Measurements from ENCODE around the gene LRRC72. TPM values are rescaled to one million over a fixed set of nuclear protein-coding genes. Genes with fewer than 3 reads are reported as not detected.

LRRC72 gene
- total RNA-seq, 3 donors from 2014 or later = not detected

GRCh38 chr7:16627236-16627635, 100.6 kb downstream of the LRRC72 start:
- Histone ChIP-seq H3K36me3 (ENCODE audit: low read depth) (peaks cover 9% of the 10 kb centered on the region), H3K4me1 (ENCODE audit: low read depth) (no peaks in the 10 kb centered on the region), H3K4me3 (no peak overlapping the region), H3K9me3 (no peaks in the 10 kb centered on the region)
- no peak for TF ChIP-seq CTCF (IDR thresholded peaks at IDR 0.05)
- intact Hi-C loops (cut with DNase I, micrococcal nuclease) = no loop called here
- ATAC-seq (no peak), DNase-seq (no peak)

DNA sequence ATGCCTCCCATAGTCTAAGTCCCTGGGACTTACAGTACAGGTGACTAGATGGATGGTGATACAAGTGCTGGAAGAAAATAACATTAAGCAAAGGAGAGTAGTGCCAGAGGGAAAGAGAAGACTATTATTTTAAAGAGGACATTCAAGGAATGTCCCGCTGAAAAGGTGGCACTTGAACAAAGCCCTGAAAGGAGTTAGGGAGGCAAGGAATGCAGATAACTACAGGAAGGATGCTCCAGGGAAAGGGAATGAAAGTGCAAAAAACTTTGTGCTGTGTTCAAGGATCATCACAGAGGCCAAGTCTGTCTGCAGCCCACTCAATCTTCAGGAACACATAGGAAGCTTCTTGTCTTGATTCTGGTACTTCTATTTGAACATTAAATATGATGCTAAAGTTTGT, 104.0 kb downstream of the LRRC72 start:
- Histone ChIP-seq H3K9me3 (no peaks in the 10 kb centered on the region), H3K4me1 (ENCODE audit: low read depth) (peaks cover 14% of the 10 kb centered on the region), H3K4me3 (no peak overlapping the region), H3K36me3 (ENCODE audit: low read depth) (no peaks in the 10 kb centered on the region)
- TF ChIP-seq CTCF (IDR thresholded peaks at IDR 0.05) = no peak
- intact Hi-C loops (cut with DNase I, micrococcal nuclease) = no loop called here
- no peak for ATAC-seq
- DNase-seq = no peak

Other genes starting within 250 kb of the LRRC72 start
- gene CRPPA, start 105.3 kb upstream of the LRRC72 start, total RNA-seq = 1 to 10 TPM; 2.8 to 7.2 (median 2.9) TPM
- gene SOSTDC1, start 61.1 kb upstream of the LRRC72 start, total RNA-seq = 1 to 10 TPM; 3.7 to 6.7 (median 5.1) TPM
- 10 to 100 TPM; 19.5 to 25.8 (median 22.8) TPM for gene ANKMY2, start 118.9 kb downstream of the LRRC72 start, total RNA-seq
- 10 to 100 TPM; 44.8 to 67.0 (median 65.3) TPM for gene BZW2, start 119.4 kb downstream of the LRRC72 start, total RNA-seq
- gene TSPAN13, start 226.9 kb downstream of the LRRC72 start, total RNA-seq = 10 to 100 TPM; 38.9 to 91.4 (median 90.8) TPM